Renal cortical epithelial cell (primary cell): ENCODE data around the gene OR51T1. TPM values are rescaled to one million over a fixed set of nuclear protein-coding genes. Genes with fewer than 3 reads are reported as not detected.

ENCODE experiments used
- DNase-seq: peaks from one replicate; pipeline ENCODE4 v3.0.0-alpha.2; 2011; ENCODE audit warnings: low read depth
- total RNA-seq: library from RNA; depleted of rRNA; stranded (reverse); fragments of >200 nt; gene quantifications from 2 replicates; pipeline ENCODE4 v1.2.3, GENCODE V29; 2014

OR51T1 gene
- total RNA-seq, 1 donor from 2014 or later, result not detected

- peak; percentile 8 for DNase-seq
These were observed 44.9 kb downstream of the OR51T1 start for GRCh38 chr11:4926608-4927007.

Other genes with a start within 250 kb of the OR51T1 start
- not detected in 2 replicates for gene OR51D1, start 244.4 kb upstream of the OR51T1 start, total RNA-seq
- not detected in 2 replicates for gene OR51E1, start 237.9 kb upstream of the OR51T1 start, total RNA-seq
- gene OR51E2, start 184.0 kb upstream of the OR51T1 start, total RNA-seq, result not detected in 2 replicates
- gene MMP26, start 177.1 kb upstream of the OR51T1 start, total RNA-seq, result not detected in 2 replicates
- gene OR51F1, start 112.0 kb upstream of the OR51T1 start, total RNA-seq, result not detected in 2 replicates
- gene OR52R1, start 77.5 kb upstream of the OR51T1 start, total RNA-seq, result not detected in 2 replicates
- not detected in 2 replicates for gene OR51F2, start 60.6 kb upstream of the OR51T1 start, total RNA-seq
- gene OR51S1, start 32.7 kb upstream of the OR51T1 start, total RNA-seq, result not detected in 2 replicates
- not detected in 2 replicates for gene OR51A7, start 21.9 kb downstream of the OR51T1 start, total RNA-seq
- not detected in 2 replicates for gene OR51G2, start 37.5 kb downstream of the OR51T1 start, total RNA-seq
- not detected in 2 replicates for gene OR51G1, start 42.4 kb downstream of the OR51T1 start, total RNA-seq
- not detected in 2 replicates for gene OR51A4, start 65.7 kb downstream of the OR51T1 start, total RNA-seq
- gene OR51A2, start 73.8 kb downstream of the OR51T1 start, total RNA-seq, result not detected in 2 replicates
- gene OR51L1, start 113.0 kb downstream of the OR51T1 start, total RNA-seq, result not detected in 2 replicates
- not detected in 2 replicates for gene OR52J3, start 164.6 kb downstream of the OR51T1 start, total RNA-seq
- not detected in 2 replicates for gene OR52E2, start 177.7 kb downstream of the OR51T1 start, total RNA-seq
- not detected in 2 replicates for gene OR52E1, start 187.7 kb downstream of the OR51T1 start, total RNA-seq